IMR-90 (cell line): ENCODE measurements around the gene SNTA1. TPM values are rescaled to one million over a fixed set of nuclear protein-coding genes. Genes with fewer than 3 reads are reported as not detected.

Source experiments
- ATAC-seq: fragments of 200-7000 bp; cut with Tn5 transposase; 2 replicates; pipeline ENCODE4 v1.9.1; 2020; ENCODE audit warnings: low read depth, mild to moderate bottlenecking, moderate library complexity
- BruUV-seq: library from RNA; stranded (reverse); fragments of 400-500 nt; replicated peaks from 2 replicates; lab custom pipeline; 2021; lab: Mats Ljungman, UMichigan
- CTCF ChIA-PET: fragments of 300-600 bp; formaldehyde crosslinking; extraction: SDS; loops from one replicate; lab custom pipeline; 2021; ENCODE audit warnings: antibody characterized with exemption; lab: Yijun Ruan, JAX
- POLR2A ChIA-PET: fragments of 300-600 bp; sonication (Branson Sonifier 250); formaldehyde crosslinking; loops from one replicate; lab custom pipeline; 2022; ENCODE audit warnings: antibody characterized with exemption; ENCODE audit not compliant: unreplicated experiment; lab: Charles Lee
- DNase-seq: peaks from one replicate; pipeline ENCODE4 v3.0.0; 2013
- H2AFZ ChIP-seq: replicated peaks from 2 replicates; pipeline ENCODE3; 2013; ENCODE audit warnings: low read length, mild to moderate bottlenecking; ENCODE audit not compliant: poor library complexity
- H2AK5ac ChIP-seq: 2 replicates; pipeline ENCODE4 v1.6.1; 2013; ENCODE audit warnings: low read depth, low read length, inconsistent platforms
- H2AK9ac ChIP-seq: replicated peaks from 2 replicates; pipeline ENCODE3; 2013; ENCODE audit warnings: mild to moderate bottlenecking, low read depth, low read length, moderate library complexity; ENCODE audit not compliant: poor library complexity
- H2BK120ac ChIP-seq: 2 replicates; pipeline ENCODE4 v1.6.1; 2013; ENCODE audit warnings: low read depth, low read length, inconsistent platforms
- H2BK15ac ChIP-seq: 3 replicates; pipeline ENCODE4 v1.6.1; 2013; ENCODE audit warnings: low read depth, low read length, inconsistent platforms
- H2BK20ac ChIP-seq: 2 replicates; pipeline ENCODE4 v1.6.1; 2013; ENCODE audit warnings: low read depth, mild to moderate bottlenecking, inconsistent platforms, low read length, moderate library complexity
- H2BK5ac ChIP-seq: 2 replicates; pipeline ENCODE4 v1.6.1; 2013; ENCODE audit warnings: mild to moderate bottlenecking, low read depth, low read length, inconsistent platforms; ENCODE audit not compliant: poor library complexity, severe bottlenecking
- H3K14ac ChIP-seq: replicated peaks from 2 replicates; pipeline ENCODE4 v1.6.1; 2013; ENCODE audit warnings: low read depth, low read length, inconsistent platforms
- H3K18ac ChIP-seq: 2 replicates; pipeline ENCODE4 v1.6.1; 2013; ENCODE audit warnings: low read depth, low read length, control low read depth
- H3K23ac ChIP-seq: 2 replicates; pipeline ENCODE4 v1.6.1; 2013; ENCODE audit warnings: low read depth, low read length, inconsistent platforms
- H3K27ac ChIP-seq: 2 replicates; pipeline ENCODE4 v1.5.1; 2013; ENCODE audit warnings: mild to moderate bottlenecking, control low read depth, low read length; ENCODE audit not compliant: insufficient read depth
- H3K27me3 ChIP-seq: 2 replicates; pipeline ENCODE4 v1.6.1; 2013; ENCODE audit warnings: low read length; ENCODE audit not compliant: control insufficient read depth, insufficient read depth
- H3K36me3 ChIP-seq: 2 replicates; pipeline ENCODE4 v1.6.1; 2013; ENCODE audit warnings: low read length, mixed read lengths; ENCODE audit not compliant: control insufficient read depth, insufficient read depth
- H3K4ac ChIP-seq: 2 replicates; pipeline ENCODE4 v1.6.1; 2013; ENCODE audit warnings: low read depth, low read length, inconsistent platforms
- H3K4me1 ChIP-seq: 2 replicates; pipeline ENCODE4 v1.6.1; 2013; ENCODE audit warnings: low read length, mixed read lengths; ENCODE audit not compliant: control insufficient read depth, insufficient read depth
- H3K4me2 ChIP-seq: 2 replicates; pipeline ENCODE4 v1.6.1; 2013; ENCODE audit warnings: low read depth, mild to moderate bottlenecking, control low read depth, low read length, moderate library complexity
- H3K4me3 ChIP-seq: 2 replicates; pipeline ENCODE4 v1.5.1; 2013; ENCODE audit warnings: low read depth, mild to moderate bottlenecking, control low read depth, low read length, moderate library complexity; ENCODE audit not compliant: insufficient read depth
- H3K56ac ChIP-seq: 2 replicates; pipeline ENCODE4 v1.6.1; 2013; ENCODE audit warnings: low read length, inconsistent platforms; ENCODE audit not compliant: insufficient read depth; ENCODE audit errors: extremely low read depth
- H3K79me1 ChIP-seq, 2 experiments: 2 replicates each; pipeline ENCODE4 v1.6.1; 2013; ENCODE audit warnings: low read length in 2 of 2, inconsistent platforms in 1 of 2, low read depth in 1 of 2
- H3K9ac ChIP-seq: 2 replicates; pipeline ENCODE4 v1.6.1; 2013; ENCODE audit warnings: low read depth, low read length, control low read depth
- H3K9me1 ChIP-seq: 2 replicates; pipeline ENCODE4 v1.6.1; 2013; ENCODE audit warnings: low read length, inconsistent platforms; ENCODE audit not compliant: insufficient read depth
- H3K9me3 ChIP-seq: 2 replicates; pipeline ENCODE4 v1.6.1; 2013; ENCODE audit warnings: low read length; ENCODE audit not compliant: control insufficient read depth, insufficient read depth
- H4K20me1 ChIP-seq: 2 replicates; pipeline ENCODE4 v1.6.1; 2013; ENCODE audit warnings: low read length, inconsistent platforms; ENCODE audit not compliant: insufficient read depth
- H4K5ac ChIP-seq: 2 replicates; pipeline ENCODE4 v1.6.1; 2013; ENCODE audit warnings: mild to moderate bottlenecking, low read depth, low read length, control low read depth
- H4K8ac ChIP-seq, 2 experiments: 2 replicates each; pipeline ENCODE4 v1.6.1; 2013; ENCODE audit warnings: low read depth in 2 of 2, low read length in 2 of 2, control low read depth in 1 of 2, inconsistent platforms in 1 of 2
- H4K91ac ChIP-seq: 2 replicates; pipeline ENCODE4 v1.6.1; 2013; ENCODE audit warnings: low read depth, low read length, inconsistent platforms; ENCODE audit not compliant: insufficient read depth
- BHLHE40 ChIP-seq: fragments of 150-350 bp; IDR thresholded peaks from 2 replicates; pipeline ENCODE4 v1.6.1; 2016; ENCODE audit warnings: mild to moderate bottlenecking, low read depth, low read length
- CEBPB ChIP-seq: IDR thresholded peaks from 2 replicates; pipeline ENCODE4 v1.6.1; 2012; ENCODE audit warnings: low read depth, low read length, improper control_type of control experiment
- CHD1 ChIP-seq: IDR thresholded peaks from 2 replicates; pipeline ENCODE4 v1.6.1; 2012; ENCODE audit warnings: low read depth, low read length, improper control_type of control experiment
- FOS ChIP-seq: fragments of 150-350 bp; IDR thresholded peaks from 2 replicates; pipeline ENCODE4 v1.6.1; 2016; ENCODE audit warnings: low read depth, low read length
- MAFK ChIP-seq: IDR thresholded peaks from 2 replicates; pipeline ENCODE4 v1.6.1; 2012; ENCODE audit warnings: low read depth, low read length, improper control_type of control experiment
- MAZ ChIP-seq: IDR thresholded peaks from 2 replicates; pipeline ENCODE4 v1.6.1; 2012; ENCODE audit warnings: low read depth, mild to moderate bottlenecking, low read length, improper control_type of control experiment, moderate library complexity, borderline replicate concordance
- MXI1 ChIP-seq: IDR thresholded peaks from 2 replicates; pipeline ENCODE4 v1.6.1; 2012; ENCODE audit warnings: low read depth, mild to moderate bottlenecking, low read length, moderate library complexity, borderline replicate concordance
- POLR2A ChIP-seq: IDR thresholded peaks from 2 replicates; pipeline ENCODE4 v1.6.1; 2012; ENCODE audit warnings: mild to moderate bottlenecking, low read depth, low read length
- RCOR1 ChIP-seq: IDR thresholded peaks from 2 replicates; pipeline ENCODE4 v1.6.1; 2012; ENCODE audit warnings: mild to moderate bottlenecking, low read length, improper control_type of control experiment; ENCODE audit not compliant: insufficient replicate concordance
- RFX5 ChIP-seq: IDR thresholded peaks from 2 replicates; pipeline ENCODE4 v1.8.0; 2012; ENCODE audit warnings: low read depth, mild to moderate bottlenecking, low read length, moderate library complexity
- WGBS, 2 experiments: methylation state at CpG; one replicate each; pipeline versions ENCODE4 v1.1.5 to v1.1.7; 2013; ENCODE audit warnings: missing lambda C conversion rate in 2 of 2; ENCODE audit not compliant: insufficient read length in 1 of 2; ENCODE audit errors: extremely low coverage in 2 of 2; 5-methylcytosine and 5-hydroxymethylcytosine counted together
- dilution Hi-C: fragments of 300-500 bp; cut with HindIII; formaldehyde crosslinking; loops from one replicate; pipeline ENCODE4 v1.14.3; 2018; ENCODE audit warnings: low sequenced_read_pairs; ENCODE audit not compliant: unreplicated experiment
- in situ Hi-C: fragments of 300-500 bp; cut with MboI; formaldehyde crosslinking; loops from 3 replicates; pipeline ENCODE4 v1.14.3; 2019; ENCODE audit warnings: low sequenced_read_pairs, inconsistent platforms, mixed read lengths
- intact Hi-C: fragments of 100-400 bp; cut with micrococcal nuclease; formaldehyde crosslinking; loops from 2 replicates; pipeline ENCODE4 v1.10.0; 2022
- polyA plus RNA-seq, 3 experiments: library from polyadenylated mRNA; depleted of rRNA; stranded (reverse); fragments of >200 nt; gene quantifications; 2 replicates each; pipeline ENCODE4 v1.2.3, GENCODE V29; 2012; ENCODE audit warnings: low replicate concordance in 1 of 3
- total RNA-seq: library from RNA; depleted of rRNA; stranded (reverse); fragments of >200 nt; gene quantifications from 2 replicates; pipeline ENCODE4 v1.2.3, GENCODE V29; 2012
- TF ChIP-seq, protein P1 (sequence below): fragments of 150-350 bp; IDR thresholded peaks from 2 replicates; pipeline ENCODE4 v1.6.1; 2016; ENCODE audit warnings: low read depth, mild to moderate bottlenecking, low read length, moderate library complexity, borderline replicate concordance
- TF ChIP-seq, protein P2 (sequence below): fragments of 150-350 bp; IDR thresholded peaks from 2 replicates; pipeline ENCODE4 v1.6.1; 2017; ENCODE audit warnings: mild to moderate bottlenecking, antibody characterized with exemption, low read length, low read depth
- TF ChIP-seq, protein P3 (sequence below): conservative IDR thresholded peaks from 2 replicates; pipeline ENCODE4 v1.5.1; 2012; ENCODE audit warnings: mild to moderate bottlenecking, low read depth, low read length, improper control_type of control experiment

Gene SNTA1
- total and polyA plus RNA-seq, 2 of the 4 experiments (the other 2 are of a cell fraction), result 10.6 to 15.4 TPM

DNA sequence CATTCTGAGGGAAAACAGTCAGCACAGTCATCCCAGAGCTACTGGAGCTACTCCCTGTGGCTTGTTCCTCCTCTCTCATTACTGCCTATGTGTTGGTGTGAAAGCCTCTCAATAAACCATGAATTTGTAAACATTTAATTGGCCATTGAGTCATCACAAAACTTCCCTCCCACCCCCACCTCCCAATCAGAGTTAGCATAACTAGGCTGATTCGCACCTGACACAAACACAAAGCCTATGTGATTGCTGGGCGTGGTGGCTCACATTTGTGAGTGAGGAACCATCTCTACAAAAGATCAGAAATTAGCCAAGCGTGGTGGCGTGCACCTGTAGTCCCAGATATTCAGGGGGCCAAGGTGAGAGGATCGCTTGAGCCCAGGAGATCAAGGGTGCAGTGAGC is 17.1 kb upstream of the SNTA1 start:
- no peak overlapping the region for H3K9ac ChIP-seq
- H4K91ac ChIP-seq, result no peak overlapping the region
- no peak overlapping the region for H2AK5ac ChIP-seq
- dilution Hi-C loops, result no loop called here
- H2BK5ac ChIP-seq, result no peak overlapping the region
- no peak overlapping the region for H2BK20ac ChIP-seq
- H2AFZ ChIP-seq, result no peak overlapping the region
- H3K9me3 ChIP-seq, result no peaks in the 10 kb centered on the region
- CTCF ChIA-PET, result no interaction called here
- POLR2A ChIA-PET, result no interaction called here
- H3K27me3 ChIP-seq, result no peaks in the 10 kb centered on the region; the same call in 1 of the 2 replicates
- H4K5ac ChIP-seq, result no peak overlapping the region
- ATAC-seq, result no peak
- no peak overlapping the region for H3K14ac ChIP-seq
- BruUV-seq, result no TSS peak
- 93% methylated on average over 4 of the region's 5 CpGs; no CpG with 5 or more reads in 1 of the 2 experiments for WGBS, 2 experiments
- no peak overlapping the region for H3K23ac ChIP-seq
- DNase-seq, result no peak
- no peak overlapping the region for H3K27ac ChIP-seq
- H3K4me3 ChIP-seq, result no peak overlapping the region
- no peak overlapping the region for H3K56ac ChIP-seq
- no peak overlapping the region for H2BK120ac ChIP-seq
- H3K9me1 ChIP-seq, result no peaks in the 10 kb centered on the region
- H3K4ac ChIP-seq, result no peak overlapping the region
- TF ChIP-seq POLR2A, result no peak
- TF ChIP-seq FOS, result no peak
- no peak for TF ChIP-seq RCOR1
- TF ChIP-seq, protein P1, sequence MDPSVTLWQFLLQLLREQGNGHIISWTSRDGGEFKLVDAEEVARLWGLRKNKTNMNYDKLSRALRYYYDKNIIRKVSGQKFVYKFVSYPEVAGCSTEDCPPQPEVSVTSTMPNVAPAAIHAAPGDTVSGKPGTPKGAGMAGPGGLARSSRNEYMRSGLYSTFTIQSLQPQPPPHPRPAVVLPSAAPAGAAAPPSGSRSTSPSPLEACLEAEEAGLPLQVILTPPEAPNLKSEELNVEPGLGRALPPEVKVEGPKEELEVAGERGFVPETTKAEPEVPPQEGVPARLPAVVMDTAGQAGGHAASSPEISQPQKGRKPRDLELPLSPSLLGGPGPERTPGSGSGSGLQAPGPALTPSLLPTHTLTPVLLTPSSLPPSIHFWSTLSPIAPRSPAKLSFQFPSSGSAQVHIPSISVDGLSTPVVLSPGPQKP, result no peak
- TF ChIP-seq CEBPB, result no peak
- TF ChIP-seq BHLHE40, result no peak
- TF ChIP-seq, protein P2, sequence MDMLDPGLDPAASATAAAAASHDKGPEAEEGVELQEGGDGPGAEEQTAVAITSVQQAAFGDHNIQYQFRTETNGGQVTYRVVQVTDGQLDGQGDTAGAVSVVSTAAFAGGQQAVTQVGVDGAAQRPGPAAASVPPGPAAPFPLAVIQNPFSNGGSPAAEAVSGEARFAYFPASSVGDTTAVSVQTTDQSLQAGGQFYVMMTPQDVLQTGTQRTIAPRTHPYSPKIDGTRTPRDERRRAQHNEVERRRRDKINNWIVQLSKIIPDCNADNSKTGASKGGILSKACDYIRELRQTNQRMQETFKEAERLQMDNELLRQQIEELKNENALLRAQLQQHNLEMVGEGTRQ, result no peak
- no peak for TF ChIP-seq MAZ
- TF ChIP-seq MXI1, result no peak
- TF ChIP-seq MAFK, result no peak
- no peak for TF ChIP-seq RFX5
- TF ChIP-seq, protein P3, sequence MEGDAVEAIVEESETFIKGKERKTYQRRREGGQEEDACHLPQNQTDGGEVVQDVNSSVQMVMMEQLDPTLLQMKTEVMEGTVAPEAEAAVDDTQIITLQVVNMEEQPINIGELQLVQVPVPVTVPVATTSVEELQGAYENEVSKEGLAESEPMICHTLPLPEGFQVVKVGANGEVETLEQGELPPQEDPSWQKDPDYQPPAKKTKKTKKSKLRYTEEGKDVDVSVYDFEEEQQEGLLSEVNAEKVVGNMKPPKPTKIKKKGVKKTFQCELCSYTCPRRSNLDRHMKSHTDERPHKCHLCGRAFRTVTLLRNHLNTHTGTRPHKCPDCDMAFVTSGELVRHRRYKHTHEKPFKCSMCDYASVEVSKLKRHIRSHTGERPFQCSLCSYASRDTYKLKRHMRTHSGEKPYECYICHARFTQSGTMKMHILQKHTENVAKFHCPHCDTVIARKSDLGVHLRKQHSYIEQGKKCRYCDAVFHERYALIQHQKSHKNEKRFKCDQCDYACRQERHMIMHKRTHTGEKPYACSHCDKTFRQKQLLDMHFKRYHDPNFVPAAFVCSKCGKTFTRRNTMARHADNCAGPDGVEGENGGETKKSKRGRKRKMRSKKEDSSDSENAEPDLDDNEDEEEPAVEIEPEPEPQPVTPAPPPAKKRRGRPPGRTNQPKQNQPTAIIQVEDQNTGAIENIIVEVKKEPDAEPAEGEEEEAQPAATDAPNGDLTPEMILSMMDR, result no peak
- TF ChIP-seq CHD1, result no peak
- no peaks in the 10 kb centered on the region; the same call in 1 of the 2 replicates for H4K20me1 ChIP-seq
- H3K18ac ChIP-seq, result no peak overlapping the region
- intact Hi-C loops, result no loop called here
- no peak overlapping the region for H4K8ac ChIP-seq
- no peaks in the 10 kb centered on the region for H3K36me3 ChIP-seq
- no peak overlapping the region for H2BK15ac ChIP-seq
- H3K4me1 ChIP-seq, result no peaks in the 10 kb centered on the region
- H3K4me2 ChIP-seq, result no peak overlapping the region
- in situ Hi-C loops, result no loop called here
- no peaks in the 10 kb centered on the region for H3K79me1 ChIP-seq
- H2AK9ac ChIP-seq, result no peak overlapping the region
